Activated T-cell treated with anti-CD3 and anti-CD28 coated beads, Interleukin-2, amount 50 U/mL, for 72 hours (primary cell): ENCODE data around the gene TAF4. TPM values are rescaled to one million over a fixed set of nuclear protein-coding genes. Genes with fewer than 3 reads are reported as not detected.
"Not testable (repeated sequence)": the region's sequence is repeated elsewhere in the genome, so short reads cannot be mapped to it uniquely, and the experiment has no call there.

Experiments
- ATAC-seq, 2 donors: fragments of 150-1000 bp; cut with Tn5 transposase; replicated peaks in 1 of 2; 2 replicates each; pipeline ENCODE4 v1.10.0; 2021; ENCODE audit warnings: moderate library complexity in 2 of 2, mild to moderate bottlenecking in 1 of 2
- DNase-seq, 2 donors: peaks; one replicate each; pipeline ENCODE4 v3.0.0; 2021 to 2022; ENCODE audit warnings: mixed read lengths in 1 of 2
- H3K27ac Mint-ChIP-seq: one replicate; pipeline ENCODE4 v1.8.0; 2022; ENCODE audit warnings: mild to moderate bottlenecking, moderate library complexity, mixed read lengths
- H3K27me3 Mint-ChIP-seq: one replicate; pipeline ENCODE4 v1.8.0; 2022; ENCODE audit warnings: low read depth, mixed read lengths
- H3K36me3 Mint-ChIP-seq, 2 donors: one replicate each; pipeline ENCODE4 v1.8.0; 2022; ENCODE audit warnings: mixed read lengths in 2 of 2, mild to moderate bottlenecking in 1 of 2; ENCODE audit not compliant: insufficient read depth in 2 of 2
- H3K4me1 Mint-ChIP-seq: one replicate; pipeline ENCODE4 v1.8.0; 2022; ENCODE audit warnings: low read depth, mixed read lengths
- H3K4me3 Mint-ChIP-seq, 2 donors: one replicate each; pipeline ENCODE4 v1.8.0; 2022; ENCODE audit warnings: mild to moderate bottlenecking in 2 of 2, mixed read lengths in 2 of 2, moderate library complexity in 2 of 2
- H3K9me3 Mint-ChIP-seq, 2 donors: one replicate each; pipeline ENCODE4 v1.8.0; 2022; ENCODE audit warnings: mixed read lengths in 2 of 2
- total RNA-seq, 2 donors: library from RNA; stranded (reverse); gene quantifications; one replicate each; pipeline ENCODE4 v1.2.3, GENCODE V29; 2022

Gene TAF4
- total RNA-seq, 2 donors from 2014 or later: 15.7 to 21.5 TPM

DNA sequence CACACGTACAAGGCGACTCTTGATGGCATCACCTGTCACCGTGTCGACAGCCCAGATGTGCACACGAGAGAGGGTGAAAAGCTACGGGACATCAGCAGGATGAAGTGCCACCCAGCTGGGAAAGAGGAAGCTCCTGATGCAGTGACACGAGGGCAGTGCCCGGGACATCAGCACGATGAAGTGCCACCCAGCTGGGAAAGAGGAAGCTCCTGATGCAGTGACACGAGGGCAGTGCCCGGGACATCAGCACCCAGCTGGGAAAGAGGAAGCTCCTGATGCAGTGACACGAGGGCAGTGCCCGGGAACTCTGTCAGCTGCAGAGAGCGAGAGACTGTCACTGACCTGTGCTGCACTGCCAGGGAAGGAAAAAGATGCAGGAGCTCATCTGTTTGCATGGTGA lies 81.2 kb downstream of the TAF4 start:
- H3K36me3 Mint-ChIP-seq: peaks cover 22 to 38% of the 10 kb centered on the region in 2 donors
- peaks cover 15% of the 10 kb centered on the region for H3K4me1 Mint-ChIP-seq
- H3K9me3 Mint-ChIP-seq, H3K27me3 Mint-ChIP-seq, H3K4me3 Mint-ChIP-seq, H3K27ac Mint-ChIP-seq, ATAC-seq, DNase-seq: not testable (repeated sequence)

DNA sequence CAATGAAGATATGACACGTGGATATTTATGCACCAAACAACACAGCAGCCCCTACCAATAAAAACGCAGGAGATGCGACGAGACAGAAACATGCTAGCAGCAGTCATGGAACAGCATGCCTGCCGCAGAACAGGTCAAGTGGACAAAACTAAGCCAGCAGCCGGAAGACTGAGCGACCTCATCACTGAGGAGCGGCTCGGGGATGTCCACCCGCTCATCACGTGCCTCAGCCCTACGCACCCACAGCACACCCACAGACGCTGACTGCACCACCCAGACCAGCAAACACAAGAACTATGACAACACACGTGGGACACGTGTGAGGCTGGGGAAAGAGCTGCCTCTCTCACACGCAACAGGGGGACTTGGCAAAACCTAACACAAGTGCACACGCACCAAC lies 81.7 kb downstream of the TAF4 start:
- peak overlapping the region; percentile 10 for H3K27ac Mint-ChIP-seq
- H3K27me3 Mint-ChIP-seq: no peaks in the 10 kb centered on the region
- ATAC-seq (no peak), DNase-seq (no peak)
- peaks cover 0 to 6% of the 10 kb centered on the region in 2 donors for H3K9me3 Mint-ChIP-seq
- peaks cover 15% of the 10 kb centered on the region for H3K4me1 Mint-ChIP-seq
- H3K36me3 Mint-ChIP-seq: peaks cover 20 to 38% of the 10 kb centered on the region in 2 donors
- no peak overlapping the region for H3K4me3 Mint-ChIP-seq

- Mint-ChIP-seq H3K4me3 (no peak overlapping the region), H3K27ac (no peak overlapping the region), H3K9me3 (peaks cover 0 to 6% of the 10 kb centered on the region in 2 donors), H3K36me3 (peaks cover 20 to 38% of the 10 kb centered on the region in 2 donors), H3K27me3 (no peaks in the 10 kb centered on the region), H3K4me1 (peaks cover 14% of the 10 kb centered on the region)
- no peak for DNase-seq
- no peak for ATAC-seq
These were observed 82.7 kb downstream of the TAF4 start for GRCh38 chr20:61982951-61983315.

- DNase-seq (no peak), ATAC-seq (no peak)
- H3K36me3 Mint-ChIP-seq: peaks cover 20 to 38% of the 10 kb centered on the region in 2 donors
- H3K4me1 Mint-ChIP-seq: peaks cover 10% of the 10 kb centered on the region
- no peak overlapping the region for H3K27ac Mint-ChIP-seq
- H3K27me3 Mint-ChIP-seq: no peaks in the 10 kb centered on the region
- peaks cover 0 to 6% of the 10 kb centered on the region in 2 donors for H3K9me3 Mint-ChIP-seq
- H3K4me3 Mint-ChIP-seq: no peak overlapping the region
These were observed 83.3 kb downstream of the TAF4 start for GRCh38 chr20:61982191-61982950.

GRCh38 chr20:61981691-61982090 lies 84.0 kb downstream of the TAF4 start:
- not testable (repeated sequence) for DNase-seq, H3K27ac Mint-ChIP-seq
- H3K36me3 Mint-ChIP-seq: peaks cover 16 to 33% of the 10 kb centered on the region in 2 donors

DNA sequence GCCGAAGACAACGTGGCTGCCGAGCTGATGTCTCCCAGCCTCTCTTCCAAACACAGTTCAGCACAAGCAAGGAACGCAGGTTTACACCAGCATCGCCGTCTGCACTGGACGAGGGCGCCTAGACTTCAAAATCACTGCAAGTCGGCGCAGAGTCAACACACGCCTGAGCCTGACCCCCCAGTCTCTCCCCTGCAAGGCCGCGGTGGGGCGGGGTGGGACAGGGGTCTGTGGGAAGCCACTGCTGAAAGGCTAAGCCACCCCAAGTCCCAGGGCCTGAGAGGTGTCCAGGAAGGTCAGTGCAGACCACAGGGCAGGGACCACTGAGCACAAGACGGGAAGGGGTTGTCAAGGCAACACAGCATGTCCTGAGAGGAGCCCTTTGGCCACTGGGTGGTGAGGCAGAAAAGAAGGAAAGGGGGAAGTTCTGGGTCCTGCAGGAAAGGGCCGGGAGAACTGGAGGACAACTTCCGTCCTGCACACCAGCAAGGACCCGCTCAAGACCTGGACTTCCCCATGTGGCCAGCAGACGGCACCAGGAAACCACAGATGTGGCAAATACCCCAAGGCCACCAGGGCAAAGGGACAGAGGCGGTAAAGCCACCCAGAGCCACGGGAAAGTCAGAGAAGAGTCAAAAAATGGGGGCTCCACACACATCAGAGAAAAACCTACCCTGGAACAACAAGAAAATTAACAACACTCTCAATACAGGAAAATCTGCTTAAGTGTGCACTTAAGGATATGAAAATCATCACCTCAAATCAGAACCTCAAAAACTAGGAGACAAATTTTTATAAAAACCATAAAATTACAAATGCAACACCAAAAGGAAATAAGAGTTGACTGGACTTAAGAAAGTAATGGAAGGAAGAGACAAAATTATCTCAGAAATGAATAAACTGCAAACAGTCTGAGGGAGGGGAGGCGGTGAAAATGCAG lies 84.8 kb downstream of the TAF4 start:
- H3K36me3 Mint-ChIP-seq: peaks cover 16 to 29% of the 10 kb centered on the region in 2 donors
- DNase-seq: no peak
- ATAC-seq: no peak
- H3K4me3 Mint-ChIP-seq: no peak overlapping the region
- H3K27me3 Mint-ChIP-seq: no peaks in the 10 kb centered on the region
- H3K27ac Mint-ChIP-seq: no peak overlapping the region
- H3K4me1 Mint-ChIP-seq: peaks cover 10% of the 10 kb centered on the region
- H3K9me3 Mint-ChIP-seq: peaks cover 0 to 4% of the 10 kb centered on the region in 2 donors

More at GRCh38 chr20:61981691-61982090, 84.0 kb downstream of the TAF4 start:
- not testable (repeated sequence) for H3K4me3 Mint-ChIP-seq, ATAC-seq, H3K9me3 Mint-ChIP-seq, H3K27me3 Mint-ChIP-seq
- H3K4me1 Mint-ChIP-seq: peaks cover 10% of the 10 kb centered on the region

DNA sequence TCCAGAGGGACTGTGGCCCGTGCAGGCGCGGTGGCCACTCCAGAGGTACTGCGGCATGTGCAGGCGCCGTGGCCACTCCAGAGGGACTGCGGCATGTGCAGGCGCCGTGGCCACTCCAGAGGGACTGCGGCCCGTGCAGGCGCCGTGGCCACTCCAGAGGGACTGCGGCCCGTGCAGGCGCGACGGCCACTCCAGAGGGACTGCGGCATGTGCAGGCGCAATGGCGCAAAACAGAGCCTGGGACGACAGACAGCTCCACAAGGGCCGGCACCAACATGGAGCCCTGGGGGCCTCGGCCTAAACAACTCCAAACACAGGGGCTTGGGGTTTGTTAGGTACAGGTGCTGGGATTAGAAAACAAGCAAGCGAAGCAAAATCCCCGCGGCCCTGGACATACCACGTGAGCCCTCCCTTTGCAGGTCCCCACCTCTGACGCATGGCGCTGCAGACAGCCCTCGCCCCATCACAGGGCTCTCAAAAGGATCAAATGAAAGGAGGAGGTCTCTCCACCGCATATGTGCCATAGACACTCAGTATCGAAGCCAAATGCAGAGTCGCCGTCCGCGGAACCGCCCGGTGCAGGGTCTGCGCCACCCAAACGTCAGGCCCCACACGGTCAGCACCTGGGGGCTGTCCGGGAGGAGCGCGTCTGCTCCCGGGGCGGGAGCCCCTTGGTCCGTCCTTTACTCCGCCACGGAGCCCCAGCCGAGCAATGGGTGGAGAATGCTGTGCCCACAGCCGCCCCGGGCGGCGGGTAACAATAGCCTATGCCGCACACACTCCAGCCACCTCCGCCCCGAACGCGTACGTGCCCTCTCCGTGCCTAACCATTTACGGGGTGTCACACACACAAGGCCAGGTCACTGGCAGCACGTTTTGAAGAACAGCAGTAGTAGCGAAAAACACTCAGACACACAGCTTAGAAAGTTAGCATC lies 85.7 kb downstream of the TAF4 start:
- Mint-ChIP-seq H3K9me3 (peaks cover 0 to 3% of the 10 kb centered on the region in 2 donors), H3K4me1 (peaks cover 10% of the 10 kb centered on the region), H3K36me3 (peaks cover 12 to 23% of the 10 kb centered on the region in 2 donors), H3K27me3 (no peaks in the 10 kb centered on the region), H3K4me3 (no peak overlapping the region), H3K27ac (no peak overlapping the region)
- no peak for ATAC-seq
- DNase-seq: no peak

DNA sequence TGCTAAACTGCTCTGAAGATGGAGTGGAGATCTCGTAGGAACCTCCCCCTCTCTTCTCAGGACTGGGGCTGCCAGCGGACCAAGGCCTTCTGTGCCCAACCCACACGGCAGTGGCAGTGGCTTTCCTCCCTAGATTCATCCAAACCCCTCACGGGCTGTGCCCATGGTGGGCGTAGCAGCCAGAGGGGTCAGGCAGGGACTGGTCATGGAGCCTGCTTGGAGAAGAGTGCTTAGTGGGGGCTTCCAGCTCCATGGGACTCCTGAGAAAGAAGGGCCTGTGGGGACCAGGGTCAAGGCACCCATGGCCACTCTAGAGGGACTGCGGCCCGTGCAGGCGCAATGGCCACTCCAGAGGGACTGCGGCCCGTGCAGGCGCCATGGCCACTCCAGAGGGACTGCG lies 86.6 kb downstream of the TAF4 start:
- peaks cover 10% of the 10 kb centered on the region for H3K4me1 Mint-ChIP-seq
- peaks cover 0 to 3% of the 10 kb centered on the region in 2 donors for H3K9me3 Mint-ChIP-seq
- DNase-seq (no peak), ATAC-seq (no peak)
- H3K4me3 Mint-ChIP-seq: no peak overlapping the region
- no peak overlapping the region for H3K27ac Mint-ChIP-seq
- H3K27me3 Mint-ChIP-seq: no peaks in the 10 kb centered on the region
- H3K36me3 Mint-ChIP-seq: peaks cover 8 to 24% of the 10 kb centered on the region in 2 donors

- peaks cover 0 to 3% of the 10 kb centered on the region in 2 donors for H3K9me3 Mint-ChIP-seq
- no peak overlapping the region for H3K4me3 Mint-ChIP-seq
- H3K27me3 Mint-ChIP-seq: no peaks in the 10 kb centered on the region
- DNase-seq: no peak
- H3K36me3 Mint-ChIP-seq: peaks cover 3 to 21% of the 10 kb centered on the region in 2 donors
- no peak overlapping the region for H3K27ac Mint-ChIP-seq
- ATAC-seq: no peak
- peaks cover 10% of the 10 kb centered on the region for H3K4me1 Mint-ChIP-seq
These were observed 87.2 kb downstream of the TAF4 start for GRCh38 chr20:61978491-61978890.

DNA sequence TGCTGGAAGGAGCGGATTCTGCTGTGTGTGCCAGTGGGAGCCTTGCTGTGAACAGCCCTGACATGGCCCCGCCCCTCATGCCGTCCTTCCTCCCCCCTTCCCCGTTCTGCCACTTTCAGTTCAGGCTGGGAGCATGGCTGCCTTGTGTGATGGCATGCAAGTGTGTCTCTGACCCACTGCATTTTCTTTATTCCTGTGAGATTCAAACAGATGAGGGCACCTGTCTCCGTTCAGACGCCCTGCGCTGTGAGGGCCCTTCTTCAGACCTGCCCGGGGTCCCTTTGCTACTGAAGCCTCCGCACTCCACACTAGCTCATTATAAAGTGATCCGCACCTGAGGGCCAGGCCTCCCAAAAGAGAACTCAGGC lies 88.3 kb downstream of the TAF4 start:
- Mint-ChIP-seq H3K27ac (no peak overlapping the region), H3K4me3 (no peak overlapping the region), H3K9me3 (peaks cover 0 to 3% of the 10 kb centered on the region in 2 donors), H3K36me3 (peaks cover 3 to 17% of the 10 kb centered on the region in 2 donors), H3K27me3 (no peaks in the 10 kb centered on the region), H3K4me1 (peaks cover 5% of the 10 kb centered on the region)
- ATAC-seq: no peak
- DNase-seq: no peak

DNA sequence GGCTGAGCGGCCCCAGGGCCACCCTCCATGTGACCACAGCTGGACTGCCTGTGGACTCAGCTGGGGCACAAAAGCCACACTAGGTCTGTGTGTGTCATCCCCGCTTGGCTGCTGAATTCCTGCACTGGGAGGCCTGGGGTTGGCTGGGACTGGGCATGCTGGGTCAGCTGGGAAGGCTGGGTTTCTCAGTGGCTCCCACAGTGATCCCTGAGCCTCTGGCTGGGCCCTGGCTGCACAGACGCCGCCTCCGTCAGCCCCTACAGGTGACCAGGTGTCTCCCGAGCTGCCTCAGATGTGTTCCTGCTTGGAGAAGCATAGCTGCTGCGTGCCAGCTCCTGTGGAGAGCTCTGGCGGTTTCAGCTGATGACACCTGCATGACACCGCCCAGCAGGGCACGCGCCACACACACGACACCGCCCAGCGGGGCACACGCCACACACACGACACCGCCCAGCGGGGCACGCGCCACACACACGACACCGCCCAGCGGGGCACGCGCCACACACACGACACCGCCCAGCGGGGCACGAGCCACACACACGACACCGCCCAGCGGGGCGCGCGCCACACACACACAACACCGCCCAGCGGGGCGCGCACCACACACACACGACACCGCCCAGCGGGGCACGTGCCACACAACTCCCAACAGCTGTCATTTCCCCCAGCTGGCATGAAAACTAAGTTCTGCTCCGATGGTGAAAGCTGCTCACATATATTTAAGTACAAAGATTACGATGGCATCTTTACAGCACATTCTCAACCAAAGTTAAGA lies 88.8 kb downstream of the TAF4 start:
- DNase-seq: no peak
- no peaks in the 10 kb centered on the region for H3K4me1 Mint-ChIP-seq
- no peak overlapping the region for H3K4me3 Mint-ChIP-seq
- peaks cover 2 to 13% of the 10 kb centered on the region in 2 donors for H3K36me3 Mint-ChIP-seq
- no peak overlapping the region for H3K27ac Mint-ChIP-seq
- no peaks in the 10 kb centered on the region for H3K27me3 Mint-ChIP-seq
- no peaks in the 10 kb centered on the region for H3K9me3 Mint-ChIP-seq
- ATAC-seq: no peak

DNA sequence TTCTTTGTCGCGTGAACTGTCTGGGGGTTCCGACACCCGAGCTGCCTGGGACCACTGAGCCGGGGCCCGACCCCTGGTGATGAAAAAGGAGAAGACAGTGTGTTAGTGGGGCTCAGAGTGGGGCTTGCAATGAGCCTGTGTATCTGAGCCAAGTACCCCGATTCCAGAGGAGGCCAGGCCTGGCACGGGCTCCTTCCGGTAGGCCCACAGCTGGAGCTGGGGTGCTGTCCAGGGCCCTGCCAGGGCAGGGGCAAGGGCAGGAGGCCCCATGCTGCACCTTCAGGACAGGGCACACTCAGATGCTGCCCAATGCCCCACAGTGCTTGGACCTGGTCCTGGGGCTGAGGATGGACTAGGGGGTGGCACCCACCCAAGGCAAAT lies 89.4 kb downstream of the TAF4 start:
- Mint-ChIP-seq H3K27ac (no peak overlapping the region), H3K27me3 (no peaks in the 10 kb centered on the region), H3K9me3 (no peaks in the 10 kb centered on the region), H3K4me1 (no peaks in the 10 kb centered on the region), H3K36me3 (peaks cover 2 to 11% of the 10 kb centered on the region in 2 donors), H3K4me3 (no peak overlapping the region)
- ATAC-seq (no peak), DNase-seq (no peak)
